Testis (tissue), 2 donors: ENCODE data around the gene CELF2.

ENCODE experiments used
- POLR2A ChIP-seq: fragments of 450-650 bp; IDR thresholded peaks from one replicate; pipeline ENCODE4 v1.6.1; 2017; ENCODE audit warnings: antibody characterized with exemption, mild to moderate bottlenecking, moderate library complexity
- TF ChIP-seq, protein P1 (sequence below), 3 experiments: fragments of 450-650 bp in 2 of 3; fragments of 200-600 bp in 1 of 3; sonication (generic) in 1 of 3; IDR thresholded peaks; one replicate each; pipeline ENCODE4 v1.5.1; 2016 to 2019; ENCODE audit warnings: antibody characterized with exemption in 3 of 3, mild to moderate bottlenecking in 2 of 3, moderate library complexity in 1 of 3

DNA sequence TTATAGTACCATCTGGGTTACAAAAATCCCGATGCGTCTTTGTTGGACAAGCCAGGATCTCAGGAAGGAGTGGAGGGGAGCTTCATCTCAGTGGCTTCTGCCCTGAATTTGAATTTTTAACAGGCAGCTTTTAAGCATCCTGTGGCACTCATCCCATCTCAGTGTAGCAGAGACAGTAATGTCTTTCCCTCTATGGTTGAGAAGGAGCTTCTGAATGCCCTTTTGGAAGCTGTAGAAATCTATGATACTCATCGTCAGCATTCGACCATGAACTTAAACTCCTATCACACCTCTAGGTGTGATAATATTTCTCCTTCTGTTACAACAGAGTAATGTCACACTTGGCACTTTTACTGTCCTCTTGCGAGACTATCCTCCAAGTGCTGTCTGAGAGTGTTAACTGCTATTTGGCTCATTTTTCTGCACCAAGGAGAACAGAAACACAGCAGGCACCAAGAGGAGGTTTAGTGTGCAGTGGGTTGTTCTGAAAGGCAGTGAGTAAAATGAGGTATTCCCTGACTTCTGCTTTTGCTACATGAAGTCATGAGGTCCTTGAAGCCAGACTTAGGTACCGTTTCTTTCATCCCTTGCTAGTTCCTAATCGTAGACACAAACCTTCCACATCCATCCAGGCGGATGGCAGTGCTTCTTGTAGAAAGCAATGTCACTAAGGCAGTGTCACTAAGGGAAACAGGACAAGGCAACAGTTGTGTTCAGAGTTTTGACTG is 177.4 kb downstream of the CELF2 start:
- TF ChIP-seq, protein P1, sequence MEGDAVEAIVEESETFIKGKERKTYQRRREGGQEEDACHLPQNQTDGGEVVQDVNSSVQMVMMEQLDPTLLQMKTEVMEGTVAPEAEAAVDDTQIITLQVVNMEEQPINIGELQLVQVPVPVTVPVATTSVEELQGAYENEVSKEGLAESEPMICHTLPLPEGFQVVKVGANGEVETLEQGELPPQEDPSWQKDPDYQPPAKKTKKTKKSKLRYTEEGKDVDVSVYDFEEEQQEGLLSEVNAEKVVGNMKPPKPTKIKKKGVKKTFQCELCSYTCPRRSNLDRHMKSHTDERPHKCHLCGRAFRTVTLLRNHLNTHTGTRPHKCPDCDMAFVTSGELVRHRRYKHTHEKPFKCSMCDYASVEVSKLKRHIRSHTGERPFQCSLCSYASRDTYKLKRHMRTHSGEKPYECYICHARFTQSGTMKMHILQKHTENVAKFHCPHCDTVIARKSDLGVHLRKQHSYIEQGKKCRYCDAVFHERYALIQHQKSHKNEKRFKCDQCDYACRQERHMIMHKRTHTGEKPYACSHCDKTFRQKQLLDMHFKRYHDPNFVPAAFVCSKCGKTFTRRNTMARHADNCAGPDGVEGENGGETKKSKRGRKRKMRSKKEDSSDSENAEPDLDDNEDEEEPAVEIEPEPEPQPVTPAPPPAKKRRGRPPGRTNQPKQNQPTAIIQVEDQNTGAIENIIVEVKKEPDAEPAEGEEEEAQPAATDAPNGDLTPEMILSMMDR (IDR thresholded peaks at IDR 0.05): no peak
- no peak for TF ChIP-seq POLR2A
